ENCODE data around the gene LRP2BP. TPM values are rescaled to one million over a fixed set of nuclear protein-coding genes. Genes with fewer than 3 reads are reported as not detected.

The LRP2BP gene
- total RNA-seq = 0.44 and 0.79 TPM in 2 replicates

GRCh38 chr4:185395238-185395955 is at the start of gene LRP2BP:
TSS of gene LRP2BP (minus strand) at chr4:185395924. CDS start at chr4:185378186, 17,738 bp downstream.
- peak; percentile 39 to 47 for DNase-seq (ENCODE audit: low read depth in 2 of 2)

GRCh38 chr4:185445209-185445608 is 49.5 kb upstream of the LRP2BP start:
- DNase-seq (ENCODE audit: low read depth in 2 of 2) = no peak

DNA sequence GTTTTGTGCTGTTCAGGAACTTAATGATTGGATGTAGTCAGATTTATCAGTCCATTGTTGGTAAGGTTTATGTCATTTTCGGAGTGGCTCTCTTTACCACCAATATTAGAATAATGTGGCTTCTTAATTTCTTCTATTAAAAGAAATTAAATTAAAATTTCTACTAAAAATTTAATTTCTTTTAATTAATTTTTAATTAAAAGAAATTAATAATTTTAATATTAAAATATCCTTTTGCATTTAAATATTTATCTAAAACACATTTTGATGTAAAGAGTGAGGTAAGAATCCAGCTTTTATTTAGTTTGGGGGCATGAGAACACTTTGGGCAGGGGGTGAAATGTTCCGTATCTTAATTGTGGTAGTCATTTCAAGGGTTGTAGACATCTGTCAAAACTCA is 45.8 kb upstream of the LRP2BP start:
- DNase-seq (ENCODE audit: low read depth in 2 of 2) = no peak

GRCh38 chr4:185437809-185438208 is 42.1 kb upstream of the LRP2BP start:
- DNase-seq (ENCODE audit: low read depth in 2 of 2) = no peak

DNA sequence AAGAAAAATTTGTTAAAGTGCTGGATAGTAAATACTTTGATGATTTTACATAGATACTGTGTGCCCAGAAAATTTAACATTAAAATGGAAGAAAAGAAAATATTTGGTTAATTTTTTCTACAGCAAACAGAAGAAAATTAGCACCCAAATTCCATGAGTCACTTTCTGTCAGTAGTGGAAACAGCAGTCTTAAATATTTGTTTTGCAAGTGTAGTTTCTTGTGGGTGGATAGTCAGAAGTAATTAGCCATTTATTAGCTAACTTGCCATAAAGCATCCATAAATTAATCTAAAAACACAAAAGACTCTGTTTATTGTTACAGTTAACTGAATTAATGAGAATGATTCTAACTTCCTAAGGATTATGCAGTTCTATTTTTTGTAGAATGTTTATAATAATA is 39.7 kb upstream of the LRP2BP start:
- DNase-seq (ENCODE audit: low read depth in 2 of 2) = no peak

DNA sequence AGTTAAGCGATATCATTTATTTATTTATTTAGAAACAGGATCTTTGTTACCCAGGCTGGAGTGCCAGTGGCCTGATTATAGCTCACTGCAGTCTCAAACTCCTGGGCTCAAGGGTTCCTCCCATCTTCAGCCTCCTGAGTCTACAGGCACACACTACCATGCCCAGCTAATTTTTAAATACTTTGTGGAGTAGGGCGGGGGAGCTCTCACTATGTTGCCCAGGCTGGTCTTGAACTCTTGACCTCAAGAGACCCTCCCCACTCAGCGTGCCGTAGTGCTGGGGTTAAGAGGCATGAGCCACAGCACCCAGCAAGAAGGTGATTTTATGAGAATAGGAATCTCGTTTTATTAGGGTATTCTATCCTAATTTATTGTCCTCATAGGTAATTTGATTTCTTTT is 33.9 kb upstream of the LRP2BP start:
- no peak for DNase-seq (ENCODE audit: low read depth in 2 of 2)

- DNase-seq (ENCODE audit: low read depth in 2 of 2) = no peak
These were observed 31.4 kb upstream of the LRP2BP start for GRCh38 chr4:185426960-185427688.

GRCh38 chr4:185425647-185426352 is 30.1 kb upstream of the LRP2BP start, which contains the start of gene UFSP2:
TSS of gene UFSP2 (minus strand) at chr4:185425964. CDS start at chr4:185425868, 96 bp downstream.
- peak; percentile 95 for DNase-seq (ENCODE audit: low read depth in 2 of 2)

GRCh38 chr4:185424905-185425646 is 29.4 kb upstream of the LRP2BP start:
- DNase-seq (ENCODE audit: low read depth in 2 of 2) = peak in 1 of 2 donors; percentile 48

- DNase-seq (ENCODE audit: low read depth in 2 of 2) = no peak
These were observed 25.8 kb upstream of the LRP2BP start for GRCh38 chr4:185421366-185422124.

DNA sequence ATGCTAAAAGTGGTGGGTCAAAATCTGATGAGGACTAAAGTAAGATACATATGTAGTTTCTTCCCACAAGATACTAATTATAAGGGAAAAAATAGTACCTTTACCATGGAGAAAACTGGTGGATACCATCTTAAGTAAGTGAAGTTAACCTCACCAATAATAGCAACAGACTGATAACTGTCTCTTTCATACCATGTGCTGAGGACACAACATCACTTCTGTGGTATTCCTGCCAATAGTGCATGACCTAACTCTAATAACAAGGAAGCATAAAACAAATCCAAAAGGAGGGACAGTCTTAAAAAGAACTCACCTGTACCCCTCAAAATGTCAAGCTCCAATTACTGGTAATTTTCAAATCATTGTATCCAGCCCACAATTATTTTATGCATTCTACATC is 21.2 kb upstream of the LRP2BP start:
- no peak for DNase-seq (ENCODE audit: low read depth in 2 of 2)

GRCh38 chr4:185412412-185412811 is 16.7 kb upstream of the LRP2BP start:
- peak; percentile 82 to 87 for DNase-seq (ENCODE audit: low read depth in 2 of 2)

DNA sequence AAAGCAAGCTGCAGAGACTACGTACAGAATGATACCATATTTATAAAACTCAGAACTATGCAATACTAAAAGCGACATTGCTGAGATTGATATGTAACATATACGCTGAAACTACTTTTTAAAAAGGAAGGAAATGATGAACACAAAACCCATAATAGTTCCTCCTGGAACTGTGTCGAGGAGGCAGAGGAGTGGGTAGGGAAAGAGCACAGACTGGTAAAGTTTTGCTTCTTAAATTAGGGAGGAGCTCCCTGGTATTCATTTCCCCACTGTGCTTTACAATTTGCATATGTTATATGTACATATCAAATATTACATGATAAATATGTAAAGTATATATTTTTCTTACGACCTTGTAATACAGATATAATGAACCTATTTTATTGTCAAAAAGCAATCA is 16.1 kb upstream of the LRP2BP start:
- DNase-seq (ENCODE audit: low read depth in 2 of 2) = peak; percentile 32 to 49

- DNase-seq (ENCODE audit: low read depth in 2 of 2) = no peak
These were observed 12.7 kb upstream of the LRP2BP start for GRCh38 chr4:185408432-185408831.

GRCh38 chr4:185405296-185405999 is 9.7 kb upstream of the LRP2BP start:
- no peak for DNase-seq (ENCODE audit: low read depth in 2 of 2)

DNA sequence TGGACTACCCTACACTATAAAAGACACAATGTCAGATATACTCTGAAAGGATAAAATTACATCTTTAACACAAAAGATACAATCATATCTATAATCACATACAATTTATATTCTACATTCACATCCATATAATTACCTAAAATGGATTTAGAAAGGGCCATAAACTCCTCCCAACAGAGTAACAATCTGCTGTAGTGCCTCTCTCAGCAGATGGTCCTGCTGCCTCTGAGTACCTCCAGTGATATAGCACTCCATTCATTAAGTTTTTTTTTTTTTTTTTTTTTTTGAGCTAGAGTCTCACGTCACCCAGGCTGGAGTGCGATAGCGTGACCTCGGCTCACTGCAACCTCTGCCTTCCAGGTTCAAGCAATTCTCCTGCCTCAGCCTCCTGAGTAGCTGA is 8.3 kb upstream of the LRP2BP start:
- DNase-seq (ENCODE audit: low read depth in 2 of 2) = no peak

- peak in 1 of 2 donors; percentile 69 for DNase-seq (ENCODE audit: low read depth in 2 of 2)
These were observed 3.7 kb upstream of the LRP2BP start for GRCh38 chr4:185399466-185399865.

DNA sequence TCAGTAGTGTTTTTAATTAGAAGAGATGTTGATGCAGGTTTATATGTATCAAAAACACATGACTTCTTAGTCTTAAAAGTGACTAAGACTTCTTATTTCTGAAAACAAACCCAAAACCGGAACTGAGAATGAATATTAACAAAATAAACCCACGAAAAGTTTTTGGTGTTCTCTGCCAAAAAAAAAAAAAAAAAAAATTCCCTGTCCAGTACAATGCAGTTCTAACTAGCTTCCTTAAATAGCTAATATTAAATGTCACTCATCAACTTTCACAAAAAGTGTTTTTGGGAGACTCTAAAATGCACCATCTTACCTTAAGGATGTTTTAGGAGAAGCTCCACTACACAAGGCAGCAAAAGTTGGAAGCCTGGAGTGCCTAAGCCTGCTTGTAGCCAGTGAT is 2.9 kb upstream of the LRP2BP start:
- no peak for DNase-seq (ENCODE audit: low read depth in 2 of 2)

DNA sequence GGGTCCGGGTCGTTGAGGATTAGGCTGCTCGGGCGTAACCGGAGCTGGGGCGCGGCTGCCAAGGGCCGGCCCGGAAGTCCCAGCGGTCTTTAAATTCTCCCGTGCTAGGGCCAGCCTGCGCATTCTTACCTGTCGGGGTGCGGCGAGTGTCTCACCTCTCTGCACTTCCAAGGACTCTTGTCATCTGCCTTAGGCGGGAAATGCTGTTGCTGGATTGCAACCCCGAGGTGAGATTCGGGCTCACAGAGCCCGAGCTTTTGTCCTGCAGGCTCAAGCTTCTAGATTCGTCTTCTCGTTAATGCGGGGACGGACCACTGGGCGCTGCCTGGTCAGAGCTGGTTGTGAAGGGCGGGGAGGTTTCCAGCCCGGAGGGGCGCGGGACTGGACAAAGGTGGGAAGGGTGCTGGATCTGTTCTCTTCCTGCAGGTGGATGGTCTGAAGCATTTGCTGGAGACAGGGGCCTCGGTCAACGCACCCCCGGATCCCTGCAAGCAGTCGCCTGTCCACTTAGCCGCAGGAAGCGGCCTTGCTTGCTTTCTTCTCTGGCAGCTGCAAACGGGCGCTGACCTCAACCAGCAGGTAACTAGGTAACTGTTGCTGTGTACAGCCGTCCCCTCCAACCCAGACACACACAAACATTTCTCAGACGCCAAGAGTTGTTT is 1.1 kb upstream of the LRP2BP start, which contains the start of gene ANKRD37:
TSS of gene ANKRD37 (plus strand) at position 118 of the 662 bp plus-strand sequence. CDS start at position 201, 83 bp downstream.
- peak; percentile 53 to 69 for DNase-seq (ENCODE audit: low read depth in 2 of 2)
